Mesodermal cell (in vitro differentiated cells): ENCODE results near the gene TSPAN3.

ENCODE experiments used
- H3K27ac ChIP-seq: 2 replicates; pipeline ENCODE4 v1.7.0; 2013; ENCODE audit warnings: mild to moderate bottlenecking, low read depth, low read length, moderate library complexity; ENCODE audit not compliant: severe bottlenecking
- H3K36me3 ChIP-seq: 2 replicates; pipeline ENCODE4 v1.7.1; 2013; ENCODE audit warnings: mild to moderate bottlenecking, low read length, moderate library complexity; ENCODE audit not compliant: control insufficient read depth, insufficient read depth
- H3K4me1 ChIP-seq: one replicate; pipeline ENCODE4 v1.7.1; 2013; ENCODE audit warnings: mild to moderate bottlenecking, low read length; ENCODE audit not compliant: insufficient read depth, control insufficient read depth, poor library complexity, severe bottlenecking
- H3K4me3 ChIP-seq: 2 replicates; pipeline ENCODE4 v1.7.0; 2013; ENCODE audit warnings: low read length, control low read depth, mild to moderate bottlenecking; ENCODE audit not compliant: insufficient read depth, poor library complexity, severe bottlenecking; ENCODE audit errors: extremely low read depth
- H3K9me3 ChIP-seq: 2 replicates; pipeline ENCODE4 v1.7.1; 2013; ENCODE audit warnings: mild to moderate bottlenecking, low read length, moderate library complexity; ENCODE audit not compliant: control insufficient read depth
- WGBS, 2 experiments: methylation state at CpG; one replicate each; pipeline ENCODE4 v1.1.5; 2013; ENCODE audit warnings: missing lambda C conversion rate in 2 of 2; ENCODE audit not compliant: insufficient coverage in 2 of 2; 5-methylcytosine and 5-hydroxymethylcytosine counted together

The TSPAN3 gene

GRCh38 chr15:77033417-77033728 lies 37.5 kb downstream of the TSPAN3 start:
- WGBS, 2 experiments = 80 to 93% methylated on average over 3 of the region's 4 CpGs
- H3K27ac ChIP-seq = no peak overlapping the region
- peaks cover 16% of the 10 kb centered on the region for H3K36me3 ChIP-seq
- no peaks in the 10 kb centered on the region for H3K9me3 ChIP-seq
- H3K4me3 ChIP-seq = no peak overlapping the region
- H3K4me1 ChIP-seq = no peaks in the 10 kb centered on the region

GRCh38 chr15:77032647-77033416 lies 38.1 kb downstream of the TSPAN3 start:
- H3K4me3 ChIP-seq = no peak overlapping the region
- WGBS, 2 experiments = 94 to 95% methylated on average over 16 to 18 of the region's 18 CpGs
- H3K4me1 ChIP-seq = no peaks in the 10 kb centered on the region
- peaks cover 16% of the 10 kb centered on the region for H3K36me3 ChIP-seq
- no peak overlapping the region for H3K27ac ChIP-seq
- H3K9me3 ChIP-seq = no peaks in the 10 kb centered on the region

GRCh38 chr15:77032052-77032646 lies 38.8 kb downstream of the TSPAN3 start:
- H3K4me3 ChIP-seq = no peak overlapping the region
- no peaks in the 10 kb centered on the region for H3K9me3 ChIP-seq
- peaks cover 12% of the 10 kb centered on the region for H3K36me3 ChIP-seq
- no peaks in the 10 kb centered on the region for H3K4me1 ChIP-seq
- no peak overlapping the region for H3K27ac ChIP-seq
- WGBS, 2 experiments = 86 to 88% methylated on average over 17 to 22 of the region's 22 CpGs

GRCh38 chr15:77031376-77032050 lies 39.4 kb downstream of the TSPAN3 start:
- WGBS, 2 experiments = 77 to 92% methylated on average over 5 to 8 of the region's 12 CpGs
- Histone ChIP-seq H3K4me3 (no peak overlapping the region), H3K4me1 (no peaks in the 10 kb centered on the region), H3K36me3 (peaks cover 6% of the 10 kb centered on the region), H3K27ac (no peak overlapping the region), H3K9me3 (no peaks in the 10 kb centered on the region)

GRCh38 chr15:77030928-77031375 lies 40.0 kb downstream of the TSPAN3 start:
- H3K27ac ChIP-seq = no peak overlapping the region
- peaks cover under 1% of the 10 kb centered on the region for H3K36me3 ChIP-seq
- no peak overlapping the region for H3K4me3 ChIP-seq
- no peaks in the 10 kb centered on the region for H3K4me1 ChIP-seq
- WGBS, 2 experiments = 79 to 90% methylated on average over 2 to 8 of the region's 10 CpGs
- no peaks in the 10 kb centered on the region for H3K9me3 ChIP-seq

- H3K4me1 ChIP-seq = no peaks in the 10 kb centered on the region
- no peak overlapping the region for H3K4me3 ChIP-seq
- H3K36me3 ChIP-seq = no peaks in the 10 kb centered on the region
- 81% methylated on average over 21 to 22 of the region's 22 CpGs for WGBS, 2 experiments
- H3K9me3 ChIP-seq = no peaks in the 10 kb centered on the region
- no peak overlapping the region for H3K27ac ChIP-seq
These were observed 40.6 kb downstream of the TSPAN3 start for GRCh38 chr15:77030048-77030927.

DNA sequence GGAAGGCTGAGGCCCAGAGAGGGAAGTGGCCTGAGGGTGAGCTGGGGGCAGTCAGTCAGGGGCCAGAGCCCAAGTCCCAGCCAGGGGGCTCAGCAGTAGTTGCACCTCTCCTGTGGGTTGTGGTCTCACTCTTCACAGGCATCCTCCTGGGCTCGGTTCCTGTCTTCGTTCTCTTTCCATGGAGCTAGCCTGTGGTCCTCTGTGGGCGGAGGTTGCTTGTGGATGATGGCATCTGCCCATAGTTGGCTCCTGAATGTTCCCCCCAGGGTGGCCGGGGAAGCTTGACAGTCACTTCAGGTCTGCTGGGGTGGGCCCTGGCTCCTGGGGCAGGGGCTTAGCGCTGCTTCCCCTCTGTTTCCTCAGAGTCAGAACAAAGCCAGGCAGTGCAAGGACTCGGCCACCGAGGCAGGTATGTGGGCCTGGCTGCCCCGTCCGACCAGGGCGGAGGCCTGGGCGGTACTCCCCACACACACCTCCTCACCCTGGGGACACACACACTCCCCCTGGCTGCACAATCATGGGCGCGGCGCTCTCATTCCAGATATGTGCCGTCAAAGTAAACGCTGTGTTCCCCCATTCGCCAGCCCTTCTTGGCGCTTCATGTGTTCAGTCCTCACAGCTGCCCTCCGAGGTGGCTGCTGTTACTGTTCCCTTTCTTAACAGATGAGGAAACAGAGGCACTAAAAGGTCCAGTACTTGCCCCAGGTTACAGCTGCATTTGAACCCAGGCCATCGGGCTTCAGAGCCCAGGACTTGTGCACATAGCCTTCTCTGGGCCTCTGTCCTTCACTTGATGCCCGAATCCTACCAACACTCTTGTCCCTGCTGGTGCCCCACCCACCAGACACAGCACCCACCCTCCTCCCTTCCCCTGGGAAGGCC lies 41.5 kb downstream of the TSPAN3 start:
- H3K36me3 ChIP-seq = no peaks in the 10 kb centered on the region
- no peak overlapping the region for H3K27ac ChIP-seq
- 91 to 92% methylated on average over 19 to 21 of the region's 21 CpGs for WGBS, 2 experiments
- H3K4me3 ChIP-seq = no peak overlapping the region
- no peaks in the 10 kb centered on the region for H3K9me3 ChIP-seq
- no peaks in the 10 kb centered on the region for H3K4me1 ChIP-seq

DNA sequence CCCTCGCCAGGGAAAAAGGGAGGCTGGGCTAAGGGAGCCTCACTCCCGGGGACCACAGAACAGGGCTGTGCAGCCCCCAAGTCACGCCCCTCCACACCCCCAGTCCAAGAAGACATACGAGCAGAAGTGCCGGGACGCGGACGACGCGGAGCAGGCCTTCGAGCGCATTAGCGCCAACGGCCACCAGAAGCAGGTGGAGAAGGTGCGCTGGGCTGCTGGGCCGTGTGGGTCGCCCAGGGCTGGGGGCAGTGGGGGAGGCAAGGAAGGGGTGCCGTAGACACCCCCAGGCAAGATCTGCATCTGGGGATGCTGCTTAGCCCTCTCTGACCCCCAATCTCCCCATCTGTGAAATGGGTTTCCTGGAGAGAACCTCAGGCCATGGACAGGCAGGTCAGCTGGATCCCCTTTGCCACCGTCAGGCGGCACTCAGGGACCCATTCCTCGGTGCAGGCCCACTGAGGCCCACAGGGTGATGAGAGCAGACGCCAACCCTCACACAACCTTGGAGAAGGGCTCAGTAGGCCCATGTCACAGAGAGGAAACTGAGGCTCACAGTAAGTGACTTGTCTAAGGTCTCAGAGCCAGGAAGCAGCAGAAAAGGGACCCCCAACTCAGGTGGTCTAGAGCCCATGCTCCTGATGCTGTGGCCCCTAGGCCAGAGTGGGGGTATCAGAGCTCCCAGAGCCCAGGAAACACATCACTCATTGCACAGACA lies 42.3 kb downstream of the TSPAN3 start:
- H3K9me3 ChIP-seq = no peaks in the 10 kb centered on the region
- H3K36me3 ChIP-seq = no peaks in the 10 kb centered on the region
- H3K4me1 ChIP-seq = no peaks in the 10 kb centered on the region
- H3K27ac ChIP-seq = no peak overlapping the region
- 94 to 95% methylated on average over 8 to 14 of the region's 22 CpGs for WGBS, 2 experiments
- H3K4me3 ChIP-seq = no peak overlapping the region

GRCh38 chr15:77027697-77028450 lies 43.0 kb downstream of the TSPAN3 start:
- Histone ChIP-seq H3K9me3 (no peaks in the 10 kb centered on the region), H3K36me3 (no peaks in the 10 kb centered on the region), H3K27ac (no peak overlapping the region), H3K4me3 (no peak overlapping the region), H3K4me1 (no peaks in the 10 kb centered on the region)
- 83% methylated on average over 33 to 36 of the region's 45 CpGs for whole genome bisulfite sequencing, 2 experiments
